OCI-LY7 (cell line): ENCODE measurements around the gene PODN. TPM values are rescaled to one million over a fixed set of nuclear protein-coding genes. Genes with fewer than 3 reads are reported as not detected.

Source experiments
- BruUV-seq: library from RNA; stranded (reverse); fragments of 400-500 nt; replicated peaks from 2 replicates; lab custom pipeline; 2021; lab: Mats Ljungman, UMichigan
- CTCF ChIA-PET: fragments of 300-600 bp; sonication (Branson Sonifier 250); formaldehyde crosslinking; loops from one replicate; lab custom pipeline; 2022; ENCODE audit warnings: antibody characterized with exemption; ENCODE audit not compliant: unreplicated experiment; lab: Charles Lee
- POLR2A ChIA-PET: fragments of 300-600 bp; sonication (Branson Sonifier 250); formaldehyde crosslinking; loops from one replicate; lab custom pipeline; 2022; ENCODE audit warnings: antibody characterized with exemption; lab: Charles Lee
- DNase-seq: peaks from one replicate; pipeline ENCODE4 v3.0.0-alpha.2; 2015; ENCODE audit warnings: low spot score
- H2AFZ ChIP-seq: fragments of 200-600 bp; sonication (generic), shearing (Covaris generic); 2 replicates; pipeline ENCODE4 v1.6.1; 2014; ENCODE audit warnings: mild to moderate bottlenecking, antibody characterized with exemption, low read length, moderate library complexity
- H3K27ac ChIP-seq: fragments of 200-600 bp; sonication (generic); 2 replicates; pipeline ENCODE4 v1.5.1; 2014; ENCODE audit warnings: mixed run types, low read depth, mild to moderate bottlenecking, moderate library complexity, low read length, inconsistent platforms; ENCODE audit not compliant: poor library complexity, severe bottlenecking
- H3K36me3 ChIP-seq: fragments of 200-600 bp; sonication (generic); 2 replicates; pipeline ENCODE4 v1.6.1; 2014; ENCODE audit warnings: mild to moderate bottlenecking, antibody characterized with exemption, low read length, moderate library complexity, mixed read lengths; ENCODE audit not compliant: insufficient read depth
- H3K4me1 ChIP-seq: fragments of 200-600 bp; sonication (generic); 2 replicates; pipeline ENCODE4 v1.5.1; 2014; ENCODE audit warnings: mild to moderate bottlenecking, low read length; ENCODE audit not compliant: insufficient read depth, poor library complexity, severe bottlenecking
- H3K4me2 ChIP-seq: fragments of 200-600 bp; sonication (generic); 2 replicates; pipeline ENCODE4 v1.6.1; 2014; ENCODE audit warnings: mild to moderate bottlenecking, low read length
- H3K4me3 ChIP-seq: fragments of 200-600 bp; sonication (generic); 2 replicates; pipeline ENCODE4 v1.5.1; 2014; ENCODE audit warnings: mild to moderate bottlenecking, low read depth, low read length; ENCODE audit not compliant: poor library complexity, severe bottlenecking
- H3K79me2 ChIP-seq: fragments of 200-600 bp; sonication (generic); 2 replicates; pipeline ENCODE4 v1.6.1; 2016; ENCODE audit warnings: low read depth, mild to moderate bottlenecking, low read length, moderate library complexity, mixed read lengths; ENCODE audit not compliant: insufficient read depth
- H3K9me2 ChIP-seq: fragments of 200-600 bp; sonication (generic); 2 replicates; pipeline ENCODE4 v1.6.1; 2016; ENCODE audit warnings: mild to moderate bottlenecking, low read length, mixed read lengths; ENCODE audit not compliant: insufficient read depth
- H3K9me3 ChIP-seq: fragments of 200-600 bp; sonication (generic); 2 replicates; pipeline ENCODE4 v1.6.1; 2014; ENCODE audit warnings: mild to moderate bottlenecking, mixed run types, low read length, mixed read lengths
- H4K20me1 ChIP-seq: fragments of 200-600 bp; sonication (generic); 2 replicates; pipeline ENCODE4 v1.6.1; 2014; ENCODE audit warnings: mild to moderate bottlenecking, antibody characterized with exemption, low read length, moderate library complexity, mixed read lengths; ENCODE audit not compliant: insufficient read depth
- EZH2phosphoT487 ChIP-seq: fragments of 200-600 bp; sonication (generic); IDR thresholded peaks from 2 replicates; pipeline ENCODE4 v1.6.1; 2018; ENCODE audit warnings: low read depth, borderline replicate concordance, mild to moderate bottlenecking, mixed run types, antibody characterized with exemption, low read length, moderate library complexity, mixed read lengths
- intact Hi-C: fragments of 100-400 bp; cut with micrococcal nuclease; formaldehyde crosslinking; loops from one replicate; pipeline ENCODE4 v1.10.0; 2022; ENCODE audit not compliant: unreplicated experiment
- total RNA-seq, 2 experiments: library from RNA; depleted of rRNA in 1 of 2; stranded (reverse); fragments of >200 nt in 1 of 2; shearing (Covaris generic) in 1 of 2; gene quantifications; 2 replicates each; pipeline ENCODE4 v1.2.3, GENCODE V29; 2014 to 2022
- TF ChIP-seq, protein P1 (sequence below): fragments of 200-600 bp; sonication (generic); conservative IDR thresholded peaks from 2 replicates; pipeline ENCODE4 v1.5.1; 2014; ENCODE audit warnings: mild to moderate bottlenecking, antibody characterized with exemption, low read length, moderate library complexity, mixed read lengths

Gene PODN
- total RNA-seq, 2 experiments from 2014 or later: not detected

GRCh38 chr1:53091841-53092645, 30.0 kb downstream of the PODN start:
- Histone ChIP-seq H2AFZ (no peak overlapping the region), H3K4me3 (no peak overlapping the region), H3K9me2 (no peaks in the 10 kb centered on the region), H4K20me1 (no peaks in the 10 kb centered on the region), H3K4me1 (no peaks in the 10 kb centered on the region), H3K27ac (no peak overlapping the region), H3K36me3 (no peaks in the 10 kb centered on the region), H3K79me2 (no peaks in the 10 kb centered on the region), H3K9me3 (peaks cover 7% of the 10 kb centered on the region), H3K4me2 (no peak overlapping the region)
- no peak for TF ChIP-seq EZH2phosphoT487
- TF ChIP-seq, protein P1, sequence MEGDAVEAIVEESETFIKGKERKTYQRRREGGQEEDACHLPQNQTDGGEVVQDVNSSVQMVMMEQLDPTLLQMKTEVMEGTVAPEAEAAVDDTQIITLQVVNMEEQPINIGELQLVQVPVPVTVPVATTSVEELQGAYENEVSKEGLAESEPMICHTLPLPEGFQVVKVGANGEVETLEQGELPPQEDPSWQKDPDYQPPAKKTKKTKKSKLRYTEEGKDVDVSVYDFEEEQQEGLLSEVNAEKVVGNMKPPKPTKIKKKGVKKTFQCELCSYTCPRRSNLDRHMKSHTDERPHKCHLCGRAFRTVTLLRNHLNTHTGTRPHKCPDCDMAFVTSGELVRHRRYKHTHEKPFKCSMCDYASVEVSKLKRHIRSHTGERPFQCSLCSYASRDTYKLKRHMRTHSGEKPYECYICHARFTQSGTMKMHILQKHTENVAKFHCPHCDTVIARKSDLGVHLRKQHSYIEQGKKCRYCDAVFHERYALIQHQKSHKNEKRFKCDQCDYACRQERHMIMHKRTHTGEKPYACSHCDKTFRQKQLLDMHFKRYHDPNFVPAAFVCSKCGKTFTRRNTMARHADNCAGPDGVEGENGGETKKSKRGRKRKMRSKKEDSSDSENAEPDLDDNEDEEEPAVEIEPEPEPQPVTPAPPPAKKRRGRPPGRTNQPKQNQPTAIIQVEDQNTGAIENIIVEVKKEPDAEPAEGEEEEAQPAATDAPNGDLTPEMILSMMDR: no peak
- DNase-seq: no peak
- ChIA-PET CTCF (interaction anchor here (0.6 kb wide), 1 partner anchor 206 kb away, joined by 3 read pairs; no protein-coding TSS in a partner anchor), POLR2A (no interaction called here)
- no TSS peak for BruUV-seq
- intact Hi-C loops: no loop called here

- Histone ChIP-seq H3K9me2 (no peaks in the 10 kb centered on the region), H2AFZ (no peak overlapping the region), H3K9me3 (peaks cover 10% of the 10 kb centered on the region), H3K27ac (no peak overlapping the region), H3K4me1 (no peaks in the 10 kb centered on the region), H4K20me1 (no peaks in the 10 kb centered on the region), H3K79me2 (no peaks in the 10 kb centered on the region), H3K4me2 (no peak overlapping the region), H3K36me3 (no peaks in the 10 kb centered on the region), H3K4me3 (no peak overlapping the region)
- BruUV-seq: no TSS peak
- TF ChIP-seq EZH2phosphoT487: no peak
- TF ChIP-seq, protein P1: no peak
- ChIA-PET CTCF (interaction anchor here (0.6 kb wide), 1 partner anchor 205 kb away, joined by 3 read pairs; no protein-coding TSS in a partner anchor), POLR2A (no interaction called here)
- intact Hi-C loops: no loop called here
- DNase-seq: no peak
These were observed 30.8 kb downstream of the PODN start for GRCh38 chr1:53092659-53093450.

DNA sequence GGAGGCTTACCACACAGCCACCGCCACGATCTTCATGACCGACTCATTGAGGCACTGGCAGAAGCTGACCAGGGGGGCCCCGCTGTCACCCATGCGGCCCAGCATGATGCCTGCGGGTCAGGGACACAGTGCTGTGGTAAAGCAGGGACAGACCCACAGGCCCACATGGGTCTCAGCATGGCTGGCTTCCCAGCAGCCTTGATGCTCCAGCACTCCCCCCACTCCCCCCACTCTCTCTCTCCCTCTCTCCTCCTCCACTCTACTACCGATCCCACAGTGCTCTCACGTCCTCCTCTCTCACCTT, 31.4 kb downstream of the PODN start:
- H3K79me2 ChIP-seq: no peaks in the 10 kb centered on the region
- BruUV-seq: no TSS peak
- H3K27ac ChIP-seq: no peak overlapping the region
- H3K9me3 ChIP-seq: peaks cover 16% of the 10 kb centered on the region
- H3K36me3 ChIP-seq: no peaks in the 10 kb centered on the region
- CTCF ChIA-PET: no interaction called here
- TF ChIP-seq, protein P1: no peak
- TF ChIP-seq EZH2phosphoT487: no peak
- no peak for DNase-seq
- intact Hi-C loops: no loop called here
- POLR2A ChIA-PET: no interaction called here
- no peaks in the 10 kb centered on the region for H4K20me1 ChIP-seq
- no peaks in the 10 kb centered on the region for H3K4me1 ChIP-seq
- no peaks in the 10 kb centered on the region for H3K9me2 ChIP-seq
- H3K4me2 ChIP-seq: no peak overlapping the region
- H2AFZ ChIP-seq: no peak overlapping the region
- H3K4me3 ChIP-seq: no peak overlapping the region
